Measurements from ENCODE around the gene PTPN14.
A peak's percentile ranks its signal among the peaks of the same experiment; 100 is the strongest.

PTPN14 gene

GRCh38 chr1:214337511-214337910 lies 213.9 kb downstream of the PTPN14 start:
- peak in 2 of 56 donors; percentile 2 to 12 for DNase-seq

- no peak for DNase-seq
Observed at GRCh38 chr1:214337015-214337414, 214.4 kb downstream of the PTPN14 start.

GRCh38 chr1:214335567-214335966 lies 215.8 kb downstream of the PTPN14 start:
- no peak for DNase-seq

GRCh38 chr1:214332946-214333798 lies 218.2 kb downstream of the PTPN14 start:
- peak in 33 of 56 donors; percentile 7 to 66 (median 20) for DNase-seq

GRCh38 chr1:214331827-214332423 lies 219.5 kb downstream of the PTPN14 start:
- peak in 13 of 56 donors; percentile 2 to 31 (median 10) for DNase-seq

- DNase-seq = no peak
Observed at GRCh38 chr1:214331180-214331579, 220.2 kb downstream of the PTPN14 start.

- DNase-seq = no peak
Observed at GRCh38 chr1:214330715-214331114, 220.7 kb downstream of the PTPN14 start.

- no peak for DNase-seq
Observed at GRCh38 chr1:214330222-214330621, 221.2 kb downstream of the PTPN14 start.

- DNase-seq = no peak
Observed at GRCh38 chr1:214329470-214330220, 221.8 kb downstream of the PTPN14 start.

GRCh38 chr1:214328770-214329469 lies 222.5 kb downstream of the PTPN14 start:
- DNase-seq = peak in 55 of 56 donors; percentile 5 to 87 (median 52)

GRCh38 chr1:214327514-214327913 lies 223.9 kb downstream of the PTPN14 start:
- no peak for DNase-seq

- no peak for DNase-seq
Observed at GRCh38 chr1:214326406-214326805, 225.0 kb downstream of the PTPN14 start.

GRCh38 chr1:214324896-214325800 lies 226.3 kb downstream of the PTPN14 start:
- no peak for DNase-seq

GRCh38 chr1:214321705-214322453 lies 229.5 kb downstream of the PTPN14 start:
- DNase-seq = no peak

GRCh38 chr1:214319938-214320337 lies 231.5 kb downstream of the PTPN14 start:
- no peak for DNase-seq

- no peak for DNase-seq
Observed at GRCh38 chr1:214318956-214319736, 232.3 kb downstream of the PTPN14 start.

- no peak for DNase-seq
Observed at GRCh38 chr1:214318356-214318755, 233.0 kb downstream of the PTPN14 start.

GRCh38 chr1:214317734-214318133 lies 233.7 kb downstream of the PTPN14 start:
- no peak for DNase-seq

GRCh38 chr1:214317300-214317699 lies 234.1 kb downstream of the PTPN14 start:
- no peak for DNase-seq
